ENCODE results near the gene YIF1A.

DNA sequence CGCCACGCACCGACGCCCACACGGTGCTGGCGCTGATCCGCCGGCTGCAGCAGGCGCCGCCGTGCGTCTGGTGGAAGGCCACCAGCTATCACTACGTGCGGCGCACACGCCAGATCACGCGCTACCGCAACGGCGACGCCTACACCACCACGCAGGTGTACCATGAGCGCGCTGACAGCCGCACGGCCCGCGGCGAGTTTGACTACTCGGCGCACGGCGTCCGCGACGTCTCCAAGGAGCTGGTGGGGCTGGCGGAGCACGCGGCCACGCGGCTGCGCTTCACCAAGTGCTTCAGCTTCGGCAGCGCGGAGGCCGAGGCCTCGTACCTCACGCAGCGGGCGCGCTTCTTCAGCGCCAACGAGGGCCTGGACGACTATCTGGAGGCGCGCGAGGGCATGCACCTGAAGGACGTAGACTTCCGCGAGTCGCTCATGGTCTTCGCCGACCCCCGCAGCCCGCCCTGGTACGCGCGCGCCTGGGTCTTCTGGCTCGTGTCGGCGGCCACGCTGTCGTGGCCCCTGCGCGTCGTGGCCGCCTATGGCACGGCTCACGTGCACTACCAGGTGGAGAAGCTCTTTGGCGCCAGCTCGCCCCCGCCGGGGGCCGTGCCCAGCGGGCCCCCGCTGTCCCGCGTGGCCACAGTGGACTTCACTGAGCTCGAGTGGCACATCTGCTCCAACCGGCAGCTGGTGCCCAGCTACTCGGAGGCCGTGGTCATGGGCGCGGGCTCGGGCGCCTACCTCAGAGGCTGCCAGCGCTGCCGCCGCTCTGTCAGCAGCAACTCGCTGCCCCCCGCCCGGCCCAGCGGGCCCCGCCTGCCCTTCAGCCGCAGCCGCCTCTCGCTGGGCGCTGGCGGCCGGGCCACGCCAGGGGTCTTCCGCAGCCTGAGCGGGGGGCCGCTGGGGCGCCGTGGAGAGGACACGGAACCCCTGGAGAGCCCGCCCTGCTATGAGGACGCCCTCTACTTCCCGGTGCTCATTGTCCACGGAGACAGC lies 6.0 kb upstream of the YIF1A start:
- TF ChIP-seq, protein P1, sequence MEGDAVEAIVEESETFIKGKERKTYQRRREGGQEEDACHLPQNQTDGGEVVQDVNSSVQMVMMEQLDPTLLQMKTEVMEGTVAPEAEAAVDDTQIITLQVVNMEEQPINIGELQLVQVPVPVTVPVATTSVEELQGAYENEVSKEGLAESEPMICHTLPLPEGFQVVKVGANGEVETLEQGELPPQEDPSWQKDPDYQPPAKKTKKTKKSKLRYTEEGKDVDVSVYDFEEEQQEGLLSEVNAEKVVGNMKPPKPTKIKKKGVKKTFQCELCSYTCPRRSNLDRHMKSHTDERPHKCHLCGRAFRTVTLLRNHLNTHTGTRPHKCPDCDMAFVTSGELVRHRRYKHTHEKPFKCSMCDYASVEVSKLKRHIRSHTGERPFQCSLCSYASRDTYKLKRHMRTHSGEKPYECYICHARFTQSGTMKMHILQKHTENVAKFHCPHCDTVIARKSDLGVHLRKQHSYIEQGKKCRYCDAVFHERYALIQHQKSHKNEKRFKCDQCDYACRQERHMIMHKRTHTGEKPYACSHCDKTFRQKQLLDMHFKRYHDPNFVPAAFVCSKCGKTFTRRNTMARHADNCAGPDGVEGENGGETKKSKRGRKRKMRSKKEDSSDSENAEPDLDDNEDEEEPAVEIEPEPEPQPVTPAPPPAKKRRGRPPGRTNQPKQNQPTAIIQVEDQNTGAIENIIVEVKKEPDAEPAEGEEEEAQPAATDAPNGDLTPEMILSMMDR (IDR thresholded peaks at IDR 0.05 in 2 of 3, conservative IDR thresholded peaks at IDR 0.05 in 1 of 3; ENCODE audit: borderline replicate concordance in 1 of 3, insufficient read depth in 1 of 3, low read depth in 2 of 3, low read length in 2 of 3) = no peak
- TF ChIP-seq POLR2AphosphoS5 (IDR thresholded peaks at IDR 0.05; ENCODE audit: low read depth, low read length) (no peak), ZNF274 (IDR thresholded peaks at IDR 0.05; ENCODE audit: low read depth, low read length) (no peak), ZBTB33 (IDR thresholded peaks at IDR 0.05; ENCODE audit: extremely low read depth, insufficient replicate concordance, low read length) (no peak), RAD21 (IDR thresholded peaks at IDR 0.05; ENCODE audit: low read depth) (no peak), POLR2A (IDR thresholded peaks at IDR 0.05; ENCODE audit: borderline replicate concordance, extremely low read depth, insufficient read depth, insufficient read length) (no peak), EZH2 (IDR thresholded peaks at IDR 0.05) (no peak), CEBPB (IDR thresholded peaks at IDR 0.05; ENCODE audit: low read depth) (no peak), SIN3A (IDR thresholded peaks at IDR 0.05; ENCODE audit: low read depth) (no peak)
- TF ChIP-seq, protein P2, sequence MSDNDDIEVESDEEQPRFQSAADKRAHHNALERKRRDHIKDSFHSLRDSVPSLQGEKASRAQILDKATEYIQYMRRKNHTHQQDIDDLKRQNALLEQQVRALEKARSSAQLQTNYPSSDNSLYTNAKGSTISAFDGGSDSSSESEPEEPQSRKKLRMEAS (IDR thresholded peaks at IDR 0.05) = no peak

Data from HCT116 (cell line).